Keratinocyte (primary cell): ENCODE measurements around the gene LRRC51. TPM values are rescaled to one million over a fixed set of nuclear protein-coding genes. Genes with fewer than 3 reads are reported as not detected.

Experiments used
- DNase-seq: peaks from one replicate; pipeline ENCODE4 v3.0.0-alpha.2; 2011; ENCODE audit warnings: low read depth, missing footprints, low spot score
- FAIRE-seq: peaks from 2 replicates; lab custom pipeline; 2011; peaks lifted over from hg19 to GRCh38; lab: Jason Lieb, UNC
- H2AFZ ChIP-seq: 2 replicates; pipeline ENCODE4 v1.6.0; 2012; ENCODE audit warnings: low read length, control low read depth, inconsistent platforms; ENCODE audit not compliant: control insufficient read depth
- H3K27ac ChIP-seq: 2 replicates; pipeline ENCODE4 v1.5.1; 2011; ENCODE audit warnings: low read length; ENCODE audit not compliant: control insufficient read depth, insufficient read depth
- H3K27me3 ChIP-seq: 3 replicates; pipeline ENCODE4 v1.6.0; 2011; ENCODE audit warnings: low read length; ENCODE audit not compliant: control insufficient read depth, insufficient read depth; ENCODE audit errors: extremely low read depth
- H3K36me3 ChIP-seq, 2 experiments: 2 replicates in 1 of 2; 3 replicates in 1 of 2; pipeline ENCODE4 v1.5.1; 2011; ENCODE audit warnings: low read length in 2 of 2, mild to moderate bottlenecking in 1 of 2; ENCODE audit not compliant: control insufficient read depth in 2 of 2, insufficient read depth in 2 of 2; ENCODE audit errors: extremely low read depth in 1 of 2
- H3K4me1 ChIP-seq: 3 replicates; pipeline ENCODE4 v1.5.1; 2011; ENCODE audit warnings: low read length; ENCODE audit not compliant: control insufficient read depth, insufficient read depth; ENCODE audit errors: extremely low read depth
- H3K4me2 ChIP-seq: 3 replicates; pipeline ENCODE4 v1.6.0; 2011; ENCODE audit warnings: low read depth, low read length; ENCODE audit not compliant: control insufficient read depth, insufficient read depth; ENCODE audit errors: extremely low read depth
- H3K4me3 ChIP-seq, 3 experiments: fragments of 200-600 bp in 1 of 3; sonication (generic) in 1 of 3; 2 replicates in 2 of 3; 3 replicates in 1 of 3; pipeline ENCODE4 v1.5.1; 2011 to 2016; ENCODE audit warnings: low read length in 3 of 3, mild to moderate bottlenecking in 3 of 3, control low read depth in 2 of 3, inconsistent platforms in 1 of 3, low read depth in 1 of 3, mixed read lengths in 1 of 3, mixed run types in 1 of 3, moderate library complexity in 1 of 3; ENCODE audit not compliant: control insufficient read depth in 2 of 3, insufficient read depth in 2 of 3; ENCODE audit errors: extremely low read depth in 1 of 3
- H3K79me2 ChIP-seq: 2 replicates; pipeline ENCODE4 v1.6.0; 2012; ENCODE audit warnings: low read length; ENCODE audit not compliant: control insufficient read depth, insufficient read depth
- H3K9ac ChIP-seq: 3 replicates; pipeline ENCODE4 v1.6.0; 2011; ENCODE audit warnings: low read length; ENCODE audit not compliant: control insufficient read depth, insufficient read depth; ENCODE audit errors: extremely low read depth
- H3K9me1 ChIP-seq: 3 replicates; pipeline ENCODE4 v1.6.0; 2011; ENCODE audit warnings: low read length; ENCODE audit not compliant: control insufficient read depth, insufficient read depth; ENCODE audit errors: extremely low read depth
- H3K9me3 ChIP-seq: 2 replicates; pipeline ENCODE4 v1.5.1; 2012; ENCODE audit warnings: low read depth, low read length; ENCODE audit not compliant: control insufficient read depth
- H4K20me1 ChIP-seq: 3 replicates; pipeline ENCODE4 v1.6.0; 2011; ENCODE audit warnings: low read length; ENCODE audit not compliant: control insufficient read depth, insufficient read depth; ENCODE audit errors: extremely low read depth
- CTCF ChIP-seq, 3 experiments: IDR thresholded peaks in 1 of 3; conservative IDR thresholded peaks in 1 of 3; optimal IDR thresholded peaks in 1 of 3; 2 replicates in 2 of 3; 3 replicates in 1 of 3; pipeline versions ENCODE3 to v1.5.1; 2011; ENCODE audit warnings: low read length in 3 of 3, mild to moderate bottlenecking in 3 of 3, moderate library complexity in 2 of 3, control low read depth in 1 of 3, inconsistent platforms in 1 of 3; ENCODE audit not compliant: insufficient read depth in 2 of 3; ENCODE audit errors: extremely low read depth in 1 of 3
- EZH2 ChIP-seq: IDR thresholded peaks from one replicate; pipeline ENCODE4 v1.6.1; 2012; ENCODE audit warnings: inconsistent platforms, mild to moderate bottlenecking, low read length, moderate library complexity
- dilution Hi-C: fragments of 300-500 bp; cut with MboI; formaldehyde crosslinking; loops from one replicate; pipeline ENCODE4 v1.7.0; 2020; ENCODE audit warnings: low sequenced_read_pairs; ENCODE audit not compliant: extremely low pct_ligation_motif_present
- polyA plus RNA-seq, 5 experiments: library from polyadenylated mRNA; depleted of rRNA in 3 of 5; stranded (reverse) in 3 of 5; stranded (forward) in 1 of 5; unstranded in 1 of 5; fragments of >200 nt; gene quantifications; 1 replicate in 1 of 5; 2 replicates in 3 of 5; 3 replicates in 1 of 5; pipeline versions ENCODE4 v1.2.1 to v1.2.3, GENCODE V29; 2011 to 2012; ENCODE audit warnings: missing spikeins in 2 of 5, low read depth in 1 of 5, low replicate concordance in 1 of 5

Gene LRRC51
- polyA plus RNA-seq, 1 donor (not counting 4 experiments of a cell fraction or from before 2014, with no cell fraction given), result 5.2 TPM

GRCh38 chr11:72102162-72102561 is 21.5 kb downstream of the LRRC51 start:
- dilution Hi-C loops, result no loop called here
- peaks cover 36% of the 10 kb centered on the region for H3K4me1 ChIP-seq
- H3K9ac ChIP-seq, result peak overlapping the region; percentile 97
- TF ChIP-seq CTCF (optimal IDR thresholded peaks at IDR 0.05 in 1 of 3, IDR thresholded peaks at IDR 0.05 in 1 of 3, conservative IDR thresholded peaks at IDR 0.05 in 1 of 3; ENCODE audit: extremely low read depth in 1 of 3, insufficient read depth in 2 of 3, low read length in 3 of 3), result no peak
- TF ChIP-seq EZH2, result no peak
- peak overlapping the region; percentile 62 to 99 (median 94) for H3K4me3 ChIP-seq
- H3K36me3 ChIP-seq, result peaks cover 16 to 38% of the 10 kb centered on the region in 2 experiments
- H4K20me1 ChIP-seq, result no peaks in the 10 kb centered on the region
- peak overlapping the region; percentile 95 for H3K27ac ChIP-seq
- H3K27me3 ChIP-seq, result no peaks in the 10 kb centered on the region
- FAIRE-seq, result no peak
- H3K79me2 ChIP-seq, result peaks cover 44% of the 10 kb centered on the region
- DNase-seq, result no peak
- H3K9me1 ChIP-seq, result no peaks in the 10 kb centered on the region
- H3K9me3 ChIP-seq, result no peaks in the 10 kb centered on the region
- H3K4me2 ChIP-seq, result peak overlapping the region; percentile 97
- H2AFZ ChIP-seq, result no peak overlapping the region

- Histone ChIP-seq H3K4me3 (peak overlapping the region; percentile 62 to 99 (median 94)), H3K79me2 (peaks cover 44% of the 10 kb centered on the region), H3K9ac (peak overlapping the region; percentile 97), H3K36me3 (peaks cover 13 to 41% of the 10 kb centered on the region in 2 experiments), H3K27me3 (no peaks in the 10 kb centered on the region), H3K27ac (peak overlapping the region; percentile 95), H3K9me1 (no peaks in the 10 kb centered on the region), H4K20me1 (no peaks in the 10 kb centered on the region), H3K9me3 (no peaks in the 10 kb centered on the region), H3K4me2 (peak overlapping the region; percentile 97), H3K4me1 (peaks cover 36% of the 10 kb centered on the region), H2AFZ (no peak overlapping the region)
- no peak for FAIRE-seq
- dilution Hi-C loops, result no loop called here
- DNase-seq, result no peak
- TF ChIP-seq EZH2, result no peak
Measured at GRCh38 chr11:72102631-72102945, 21.9 kb downstream of the LRRC51 start.
